Measurements from ENCODE around the gene ACOX1. TPM values are rescaled to one million over a fixed set of nuclear protein-coding genes. Genes with fewer than 3 reads are reported as not detected.

The ACOX1 gene
- total RNA-seq, 4 donors from 2014 or later, result 37.0 to 254 (median 212) TPM

GRCh38 chr17:76003915-76004314 lies 24.9 kb upstream of the ACOX1 start:
- no peak for TF ChIP-seq EP300 (IDR thresholded peaks at IDR 0.05; ENCODE audit: low read depth)
- TF ChIP-seq POLR2A (IDR thresholded peaks at IDR 0.05), result no peak
- no peak for TF ChIP-seq CTCF (IDR thresholded peaks at IDR 0.05)
- TF ChIP-seq POLR2AphosphoS5 (IDR thresholded peaks at IDR 0.05), result no peak
- in situ Hi-C loops (cut with MboI; ENCODE audit: low pct_ligation_motif_present in 1 of 4, low pct_unique_long_range_greater_than_20kb in 1 of 4, low sequenced_read_pairs in 3 of 4) (loop anchor here in 3 of 4 donors (5.0 to 25.0 kb wide), 3 partner anchors 89 to 283 kb away; no protein-coding TSS in a partner anchor), intact Hi-C loops (cut with DNase I; ENCODE audit: low total_unique reads) (loop anchor here (5.0 kb wide), 1 partner anchor 97 kb away; no protein-coding TSS in a partner anchor)
- Histone ChIP-seq H3K27me3 (no peaks in the 10 kb centered on the region), H3K4me1 (peaks cover 3 to 64% (median 36%) of the 10 kb centered on the region in 4 donors), H3K9me3 (no peaks in the 10 kb centered on the region), H3K27ac (peak overlapping the region; percentile 61 to 76 (median 68)), H3K4me3 (no peak overlapping the region), H3K36me3 (no peaks in the 10 kb centered on the region)
- no peak for DNase-seq
- 60 to 78% methylated on average over 1 to 6 of the region's 6 CpGs for WGBS, 2 donors (ENCODE audit: low coverage in 1 of 2)

GRCh38 chr17:76002100-76002499 lies 23.1 kb upstream of the ACOX1 start:
- DNase-seq, result no peak
- no peaks in the 10 kb centered on the region for H3K27me3 ChIP-seq
- H3K27ac ChIP-seq, result peak overlapping the region in 2 of 4 donors; percentile 87 to 91
- no peak for TF ChIP-seq POLR2AphosphoS5 (IDR thresholded peaks at IDR 0.05)
- TF ChIP-seq EP300 (IDR thresholded peaks at IDR 0.05; ENCODE audit: low read depth), result no peak
- no peak for TF ChIP-seq POLR2A (IDR thresholded peaks at IDR 0.05)
- TF ChIP-seq CTCF (IDR thresholded peaks at IDR 0.05), result no peak
- intact Hi-C loops (cut with DNase I; ENCODE audit: low total_unique reads) (loop anchor here (5.0 kb wide), 1 partner anchor 95 kb away; no protein-coding TSS in a partner anchor), in situ Hi-C loops (cut with MboI; ENCODE audit: low pct_ligation_motif_present in 1 of 4, low pct_unique_long_range_greater_than_20kb in 1 of 4, low sequenced_read_pairs in 3 of 4) (loop anchor here in 3 of 4 donors (5.0 to 25.0 kb wide), 3 partner anchors 87 to 285 kb away; no protein-coding TSS in a partner anchor)
- H3K4me3 ChIP-seq, result no peak overlapping the region
- H3K36me3 ChIP-seq, result no peaks in the 10 kb centered on the region
- 94% methylated on average over 12 of the region's 12 CpGs; no CpG with 5 or more reads in 1 of the 2 donors for WGBS, 2 donors (ENCODE audit: low coverage in 1 of 2)
- peaks cover 6 to 82% (median 51%) of the 10 kb centered on the region in 4 donors for H3K4me1 ChIP-seq
- H3K9me3 ChIP-seq, result no peaks in the 10 kb centered on the region

- H3K36me3 ChIP-seq, result no peaks in the 10 kb centered on the region
These were observed 22.0 kb upstream of the ACOX1 start, which contains the start of gene CDK3 for GRCh38 chr17:76000755-76001521. TSS of gene CDK3 (plus strand) at chr17:76000855. CDS start at chr17:76001426, 571 bp downstream.

More at GRCh38 chr17:76000755-76001521, 22.0 kb upstream of the ACOX1 start, which contains the start of gene CDK3:
- WGBS, 2 donors (ENCODE audit: low coverage in 1 of 2), result 71% methylated on average over 21 of the region's 21 CpGs; no CpG with 5 or more reads in 1 of the 2 donors
- Histone ChIP-seq H3K27ac (peak within 1 kb of the TSS; percentile 84 to 91 (median 87)), H3K4me1 (peaks cover 13 to 90% (median 60%) of the 10 kb centered on the region in 4 donors), H3K27me3 (no peaks in the 10 kb centered on the region), H3K4me3 (no peak within 1 kb of the TSS), H3K9me3 (no peaks in the 10 kb centered on the region)
- peak; percentile 76 for DNase-seq
- in situ Hi-C loops (cut with MboI; ENCODE audit: low pct_ligation_motif_present in 1 of 4, low pct_unique_long_range_greater_than_20kb in 1 of 4, low sequenced_read_pairs in 3 of 4) (loop anchor here in 3 of 4 donors (5.0 to 25.0 kb wide), 3 partner anchors 86 to 286 kb away; no protein-coding TSS in a partner anchor), intact Hi-C loops (cut with DNase I; ENCODE audit: low total_unique reads) (loop anchor here (5.0 kb wide), 1 partner anchor 94 kb away; no protein-coding TSS in a partner anchor)
- peak in 1 of 5 experiments; percentile 9 for TF ChIP-seq CTCF (IDR thresholded peaks at IDR 0.05)
- no peak for TF ChIP-seq EP300 (IDR thresholded peaks at IDR 0.05; ENCODE audit: low read depth)

Measured in transverse colon (tissue), 4 donors.